Endothelial cell of umbilical vein (primary cell): ENCODE data around the gene LMTK2. TPM values are rescaled to one million over a fixed set of nuclear protein-coding genes. Genes with fewer than 3 reads are reported as not detected.

Experiments
- BruUV-seq: library from RNA; stranded (reverse); fragments of 400-500 nt; replicated peaks from 2 replicates; lab custom pipeline; 2021; lab: Mats Ljungman, UMichigan
- CTCF ChIA-PET: fragments of 300-600, 350-600 bp; sonication (Branson Sonifier 250); formaldehyde crosslinking; loops from one replicate; lab custom pipeline; 2021; ENCODE audit warnings: antibody characterized with exemption, inconsistent platforms; lab: Charles Lee
- POLR2A ChIA-PET: fragments of 300-600, 350-600 bp; sonication (Branson Sonifier 250); formaldehyde crosslinking; loops from one replicate; lab custom pipeline; 2021; ENCODE audit warnings: antibody characterized with exemption, inconsistent platforms; lab: Charles Lee
- DNase-seq: peaks from one replicate; pipeline ENCODE4 v3.0.0-alpha.2; 2011; ENCODE audit warnings: low read depth, low spot score
- FAIRE-seq: peaks from 2 replicates; lab custom pipeline; 2011; peaks lifted over from hg19 to GRCh38; lab: Jason Lieb, UNC
- H2AFZ ChIP-seq: 2 replicates; pipeline ENCODE4 v1.6.0; 2012; ENCODE audit warnings: low read depth, low read length, control low read depth, inconsistent platforms
- H3K27ac ChIP-seq: 2 replicates; pipeline ENCODE4 v1.5.1; 2011; ENCODE audit warnings: low read depth, mild to moderate bottlenecking, control low read depth, low read length, moderate library complexity; ENCODE audit not compliant: insufficient read depth
- H3K27me3 ChIP-seq, 2 experiments: 2 replicates each; pipeline versions ENCODE4 v1.6.0 to v1.6.1; 2011; ENCODE audit warnings: low read length in 2 of 2, mixed read lengths in 1 of 2; ENCODE audit not compliant: control insufficient read depth in 2 of 2, insufficient read depth in 2 of 2
- H3K36me3 ChIP-seq, 2 experiments: 2 replicates in 1 of 2; 3 replicates in 1 of 2; pipeline ENCODE4 v1.5.1; 2011; ENCODE audit warnings: low read length in 2 of 2, mild to moderate bottlenecking in 1 of 2, moderate library complexity in 1 of 2; ENCODE audit not compliant: control insufficient read depth in 2 of 2, insufficient read depth in 2 of 2; ENCODE audit errors: extremely low read depth in 1 of 2
- H3K4me1 ChIP-seq: 3 replicates; pipeline ENCODE4 v1.5.1; 2011; ENCODE audit warnings: mild to moderate bottlenecking, low read length; ENCODE audit not compliant: control insufficient read depth, insufficient read depth; ENCODE audit errors: extremely low read depth
- H3K4me2 ChIP-seq: 2 replicates; pipeline ENCODE4 v1.6.1; 2011; ENCODE audit warnings: low read length, control low read depth, mixed read lengths; ENCODE audit not compliant: insufficient read depth
- H3K4me3 ChIP-seq, 3 experiments: fragments of 200-600 bp in 1 of 3; sonication (generic), shearing (Covaris generic) in 1 of 3; replicated peaks in 1 of 3; 2 replicates each; pipeline ENCODE4 v1.5.1; 2011 to 2016; ENCODE audit warnings: control low read depth in 3 of 3, low read length in 3 of 3, mild to moderate bottlenecking in 2 of 3, inconsistent platforms in 1 of 3, low read depth in 1 of 3, moderate library complexity in 1 of 3; ENCODE audit not compliant: insufficient read depth in 1 of 3
- H3K79me2 ChIP-seq: 2 replicates; pipeline ENCODE4 v1.6.0; 2012; ENCODE audit warnings: low read length, inconsistent platforms; ENCODE audit not compliant: control insufficient read depth, insufficient read depth
- H3K9ac ChIP-seq: replicated peaks from 2 replicates; pipeline ENCODE3; 2011; ENCODE audit warnings: low read length, control low read depth; ENCODE audit not compliant: insufficient read depth; ENCODE audit errors: extremely low read depth
- H3K9me1 ChIP-seq: replicated peaks from 3 replicates; pipeline ENCODE4 v1.6.0; 2011; ENCODE audit warnings: mild to moderate bottlenecking, low read length; ENCODE audit not compliant: control insufficient read depth, insufficient read depth; ENCODE audit errors: extremely low read depth
- H3K9me3 ChIP-seq: replicated peaks from 2 replicates; pipeline ENCODE4 v1.5.1; 2012; ENCODE audit warnings: low read length, inconsistent platforms; ENCODE audit not compliant: control insufficient read depth, insufficient read depth
- H4K20me1 ChIP-seq: replicated peaks from 2 replicates; pipeline ENCODE3; 2011; ENCODE audit warnings: mild to moderate bottlenecking, low read length; ENCODE audit not compliant: control insufficient read depth, insufficient read depth; ENCODE audit errors: extremely low read depth
- EZH2 ChIP-seq: IDR thresholded peaks from 2 replicates; pipeline ENCODE4 v1.6.1; 2012; ENCODE audit warnings: borderline replicate concordance, low read depth, mild to moderate bottlenecking, moderate library complexity, low read length, inconsistent platforms; ENCODE audit not compliant: severe bottlenecking
- FOS ChIP-seq: IDR thresholded peaks from 2 replicates; pipeline ENCODE4 v1.6.1; 2011; ENCODE audit warnings: mild to moderate bottlenecking, low read length, moderate library complexity, borderline replicate concordance; ENCODE audit not compliant: insufficient read depth
- GATA2 ChIP-seq: IDR thresholded peaks from 2 replicates; pipeline ENCODE4 v1.7.0; 2011; ENCODE audit warnings: low read depth, mild to moderate bottlenecking, moderate library complexity, mixed read lengths, low read length; ENCODE audit not compliant: insufficient read length, insufficient read depth
- JUN ChIP-seq: IDR thresholded peaks from 2 replicates; pipeline ENCODE4 v1.6.1; 2011; ENCODE audit warnings: borderline replicate concordance, low read depth; ENCODE audit not compliant: insufficient read length, insufficient read depth
- MYC ChIP-seq: IDR thresholded peaks from one replicate; pipeline ENCODE4 v1.6.1; 2011; ENCODE audit warnings: mild to moderate bottlenecking, low read depth, low read length
- POLR2A ChIP-seq: IDR thresholded peaks from 2 replicates; pipeline ENCODE4 v1.6.1; 2012; ENCODE audit warnings: low read depth, mild to moderate bottlenecking, control low read depth, low read length
- POLR2AphosphoS5 ChIP-seq: IDR thresholded peaks from 2 replicates; pipeline ENCODE4 v1.6.1; 2012; ENCODE audit warnings: low read depth, mild to moderate bottlenecking, control low read depth, low read length, moderate library complexity; ENCODE audit not compliant: insufficient read depth
- dilution Hi-C: fragments of 300-500 bp; cut with MboI; formaldehyde crosslinking; loops from one replicate; pipeline ENCODE4 v1.15.0; 2019; ENCODE audit warnings: low sequenced_read_pairs; ENCODE audit not compliant: extremely low pct_ligation_motif_present
- intact Hi-C: fragments of 100-400 bp; cut with micrococcal nuclease; formaldehyde crosslinking; loops from one replicate; pipeline ENCODE4 v1.10.0; 2022
- polyA plus RNA-seq, 4 experiments: library from polyadenylated mRNA; depleted of rRNA in 3 of 4; stranded (reverse) in 3 of 4; unstranded in 1 of 4; fragments of >200 nt; gene quantifications; 2 replicates each; pipeline versions ENCODE4 v1.2.1 to v1.2.3, GENCODE V29; 2011 to 2012; ENCODE audit warnings: missing spikeins in 1 of 4
- total RNA-seq: library from RNA; stranded (reverse); gene quantifications from 2 replicates; pipeline ENCODE4 v1.2.3, GENCODE V29; 2021
- TF ChIP-seq, protein P1 (sequence below): IDR thresholded peaks from 2 replicates; pipeline ENCODE4 v1.6.1; 2011; ENCODE audit not compliant: insufficient read depth, insufficient read length
- TF ChIP-seq, protein P2 (sequence below), 2 donors: IDR thresholded peaks; 1 replicate in 1 of 2; 2 replicates in 1 of 2; pipeline ENCODE4 v1.5.1; 2011; ENCODE audit warnings: low read length in 2 of 2, mild to moderate bottlenecking in 2 of 2, moderate library complexity in 2 of 2, control low read depth in 1 of 2, inconsistent platforms in 1 of 2, low read depth in 1 of 2; ENCODE audit not compliant: insufficient read depth in 1 of 2; ENCODE audit errors: extremely low read depth in 1 of 2

LMTK2 gene
- total and polyA plus RNA-seq, 2 donors (not counting 3 experiments of a cell fraction or from before 2014, with no cell fraction given) = 5.9 to 13.8 TPM

DNA sequence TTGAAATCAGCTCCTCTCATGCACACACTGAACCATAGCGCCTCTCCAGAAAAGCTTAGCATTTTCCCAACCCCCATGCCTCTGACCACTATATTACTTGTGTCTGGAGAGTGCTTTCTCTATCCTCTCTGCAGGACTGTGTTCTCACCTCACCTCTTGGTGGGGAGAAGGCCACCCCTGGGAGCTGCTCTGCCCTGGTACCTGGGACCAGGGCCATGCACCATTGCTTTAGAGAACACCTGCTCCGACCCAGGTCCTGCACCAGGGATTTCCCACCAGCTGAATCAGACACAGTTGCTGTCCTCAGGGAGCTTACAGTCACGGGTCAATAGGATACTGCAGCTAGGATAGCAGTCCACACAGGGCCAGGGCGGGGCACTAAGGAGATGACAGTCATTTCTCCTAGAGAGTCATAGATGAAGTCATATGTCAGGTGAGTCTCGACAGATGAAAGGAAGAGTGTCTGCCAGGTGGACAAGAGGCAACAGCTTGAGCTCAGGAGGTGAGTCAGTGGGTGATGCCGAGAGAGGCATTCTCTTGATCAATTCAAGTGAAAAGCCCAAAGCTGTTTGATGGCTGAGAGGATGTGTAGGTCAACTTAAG is 619 bp upstream of the LMTK2 start:
- TF ChIP-seq POLR2A (no peak), FOS (no peak), POLR2AphosphoS5 (no peak), MYC (no peak), GATA2 (no peak), JUN (no peak), EZH2 (no peak)
- TF ChIP-seq, protein P1, sequence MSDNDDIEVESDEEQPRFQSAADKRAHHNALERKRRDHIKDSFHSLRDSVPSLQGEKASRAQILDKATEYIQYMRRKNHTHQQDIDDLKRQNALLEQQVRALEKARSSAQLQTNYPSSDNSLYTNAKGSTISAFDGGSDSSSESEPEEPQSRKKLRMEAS = no peak
- TF ChIP-seq, protein P2, sequence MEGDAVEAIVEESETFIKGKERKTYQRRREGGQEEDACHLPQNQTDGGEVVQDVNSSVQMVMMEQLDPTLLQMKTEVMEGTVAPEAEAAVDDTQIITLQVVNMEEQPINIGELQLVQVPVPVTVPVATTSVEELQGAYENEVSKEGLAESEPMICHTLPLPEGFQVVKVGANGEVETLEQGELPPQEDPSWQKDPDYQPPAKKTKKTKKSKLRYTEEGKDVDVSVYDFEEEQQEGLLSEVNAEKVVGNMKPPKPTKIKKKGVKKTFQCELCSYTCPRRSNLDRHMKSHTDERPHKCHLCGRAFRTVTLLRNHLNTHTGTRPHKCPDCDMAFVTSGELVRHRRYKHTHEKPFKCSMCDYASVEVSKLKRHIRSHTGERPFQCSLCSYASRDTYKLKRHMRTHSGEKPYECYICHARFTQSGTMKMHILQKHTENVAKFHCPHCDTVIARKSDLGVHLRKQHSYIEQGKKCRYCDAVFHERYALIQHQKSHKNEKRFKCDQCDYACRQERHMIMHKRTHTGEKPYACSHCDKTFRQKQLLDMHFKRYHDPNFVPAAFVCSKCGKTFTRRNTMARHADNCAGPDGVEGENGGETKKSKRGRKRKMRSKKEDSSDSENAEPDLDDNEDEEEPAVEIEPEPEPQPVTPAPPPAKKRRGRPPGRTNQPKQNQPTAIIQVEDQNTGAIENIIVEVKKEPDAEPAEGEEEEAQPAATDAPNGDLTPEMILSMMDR (IDR thresholded peaks at IDR 0.05; ENCODE audit: extremely low read depth in 1 of 2, insufficient read depth in 1 of 2, low read depth in 1 of 2, low read length in 2 of 2) = no peak
- Histone ChIP-seq H3K4me1 (peaks cover 27% of the 10 kb centered on the region), H3K9ac (no peak overlapping the region), H3K36me3 (no peaks in the 10 kb centered on the region), H3K27ac (no peak overlapping the region), H3K4me3 (no peak overlapping the region), H3K27me3 (no peaks in the 10 kb centered on the region), H3K79me2 (peaks cover 26% of the 10 kb centered on the region), H3K9me3 (no peaks in the 10 kb centered on the region), H3K4me2 (no peak overlapping the region), H4K20me1 (no peaks in the 10 kb centered on the region), H3K9me1 (no peaks in the 10 kb centered on the region), H2AFZ (no peak overlapping the region)
- CTCF ChIA-PET = interaction anchor here (0.5 to 3.6 kb wide), 11 partner anchors 11 to 84 kb away, joined by 3 to 135 read pairs (median 6); no protein-coding TSS in a partner anchor
- dilution Hi-C loops (no loop called here), intact Hi-C loops (loop anchor here (1.0 kb wide), 5 partner anchors 25 to 248 kb away; no protein-coding TSS in a partner anchor)
- no peak for DNase-seq
- POLR2A ChIA-PET = no interaction called here
- FAIRE-seq = no peak
- no TSS peak for BruUV-seq
